ENCODE data around the gene MZB1. TPM values are rescaled to one million over a fixed set of nuclear protein-coding genes. Genes with fewer than 3 reads are reported as not detected.

Gene MZB1
- total RNA-seq, 1 donor from 2014 or later: 0.38 TPM

GRCh38 chr5:139383993-139384590 lies 5.6 kb downstream of the MZB1 start:
- no peaks in the 10 kb centered on the region for H3K9me3 Mint-ChIP-seq (ENCODE audit: unreplicated experiment)
- peaks cover 2% of the 10 kb centered on the region for H3K36me3 Mint-ChIP-seq (ENCODE audit: low read depth, unreplicated experiment)
- DNase-seq (ENCODE audit: low spot score): no peak
- H3K27me3 Mint-ChIP-seq (ENCODE audit: unreplicated experiment): peaks cover 4% of the 10 kb centered on the region
- TF ChIP-seq CTCF (IDR thresholded peaks at IDR 0.05; ENCODE audit: unreplicated experiment): no peak
- H3K4me3 Mint-ChIP-seq (ENCODE audit: unreplicated experiment): no peak overlapping the region
- no peak overlapping the region for H3K27ac Mint-ChIP-seq (ENCODE audit: unreplicated experiment)
- peaks cover 23% of the 10 kb centered on the region for H3K4me1 Mint-ChIP-seq (ENCODE audit: unreplicated experiment)

GRCh38 chr5:139383275-139383992 lies 6.3 kb downstream of the MZB1 start, which contains the start of gene SLC23A1:
Gene SLC23A1 (minus strand): TSS chr5:139383297. CDS start chr5:139383253, 44 bp downstream.
- no peak within 1 kb of the TSS for H3K27ac Mint-ChIP-seq (ENCODE audit: unreplicated experiment)
- H3K27me3 Mint-ChIP-seq (ENCODE audit: unreplicated experiment): peaks cover 4% of the 10 kb centered on the region
- peak within 1 kb of the TSS; percentile 11 for H3K4me3 Mint-ChIP-seq (ENCODE audit: unreplicated experiment)
- no peak for TF ChIP-seq CTCF (IDR thresholded peaks at IDR 0.05; ENCODE audit: unreplicated experiment)
- H3K9me3 Mint-ChIP-seq (ENCODE audit: unreplicated experiment): no peaks in the 10 kb centered on the region
- DNase-seq (ENCODE audit: low spot score): no peak
- H3K4me1 Mint-ChIP-seq (ENCODE audit: unreplicated experiment): peaks cover 24% of the 10 kb centered on the region
- peaks cover 3% of the 10 kb centered on the region for H3K36me3 Mint-ChIP-seq (ENCODE audit: low read depth, unreplicated experiment)

- Mint-ChIP-seq H3K27ac (ENCODE audit: unreplicated experiment) (no peak overlapping the region), H3K4me3 (ENCODE audit: unreplicated experiment) (no peak overlapping the region), H3K9me3 (ENCODE audit: unreplicated experiment) (no peaks in the 10 kb centered on the region), H3K27me3 (ENCODE audit: unreplicated experiment) (peaks cover 4% of the 10 kb centered on the region), H3K36me3 (ENCODE audit: low read depth, unreplicated experiment) (peaks cover 4% of the 10 kb centered on the region), H3K4me1 (ENCODE audit: unreplicated experiment) (peaks cover 18% of the 10 kb centered on the region)
- DNase-seq (ENCODE audit: low spot score): no peak
- TF ChIP-seq CTCF (IDR thresholded peaks at IDR 0.05; ENCODE audit: unreplicated experiment): no peak
Observed at GRCh38 chr5:139382807-139383206, 6.9 kb downstream of the MZB1 start.

- Mint-ChIP-seq H3K9me3 (ENCODE audit: unreplicated experiment) (no peaks in the 10 kb centered on the region), H3K27ac (ENCODE audit: unreplicated experiment) (no peak overlapping the region), H3K27me3 (ENCODE audit: unreplicated experiment) (peaks cover 6% of the 10 kb centered on the region), H3K36me3 (ENCODE audit: low read depth, unreplicated experiment) (peaks cover 9% of the 10 kb centered on the region), H3K4me1 (ENCODE audit: unreplicated experiment) (peaks cover 12% of the 10 kb centered on the region), H3K4me3 (ENCODE audit: unreplicated experiment) (no peak overlapping the region)
- no peak for DNase-seq (ENCODE audit: low spot score)
- no peak for TF ChIP-seq CTCF (IDR thresholded peaks at IDR 0.05; ENCODE audit: unreplicated experiment)
Observed at GRCh38 chr5:139381837-139382761, 7.6 kb downstream of the MZB1 start.
